ENCODE results near the gene POLR1F.
"Not testable (repeated sequence)": the region's sequence is repeated elsewhere in the genome, so short reads cannot be mapped to it uniquely, and the experiment has no call there.

POLR1F gene, protein sequence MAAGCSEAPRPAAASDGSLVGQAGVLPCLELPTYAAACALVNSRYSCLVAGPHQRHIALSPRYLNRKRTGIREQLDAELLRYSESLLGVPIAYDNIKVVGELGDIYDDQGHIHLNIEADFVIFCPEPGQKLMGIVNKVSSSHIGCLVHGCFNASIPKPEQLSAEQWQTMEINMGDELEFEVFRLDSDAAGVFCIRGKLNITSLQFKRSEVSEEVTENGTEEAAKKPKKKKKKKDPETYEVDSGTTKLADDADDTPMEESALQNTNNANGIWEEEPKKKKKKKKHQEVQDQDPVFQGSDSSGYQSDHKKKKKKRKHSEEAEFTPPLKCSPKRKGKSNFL
- long read RNA-seq, donor 1, transcript TWISTNB-201 (4 exons, 3,942 nt) = major isoform, 12 of 15 reads
- long read RNA-seq, donor 1, partial matches to known transcripts = 0 of 15 reads
- long read RNA-seq, donor 1, other reads (novel, unspliced or antisense) = 0 of 15 reads
- long read RNA-seq, donor 2, transcript TWISTNB-201 (4 exons, 3,942 nt) = major isoform, 10 of 13 reads
- long read RNA-seq, donor 2, partial matches to known transcripts = 0 of 13 reads
- long read RNA-seq, donor 2, other reads (novel, unspliced or antisense) = 0 of 13 reads
- long read RNA-seq, donor 3, transcript TWISTNB-201 (4 exons, 3,942 nt) = major isoform, 6 of 9 reads
- long read RNA-seq, donor 3, partial matches to known transcripts = 0 of 9 reads
- long read RNA-seq, donor 3, other reads (novel, unspliced or antisense) = 0 of 9 reads
- long read RNA-seq, donor 4, transcript TWISTNB-202 (2 exons, 427 nt) = major isoform, 7 of 13 reads
- long read RNA-seq, donor 4, transcript TWISTNB-201 (4 exons, 3,942 nt) = minor isoform, 6 of 13 reads
- long read RNA-seq, donor 4, partial matches to known transcripts = 0 of 13 reads
- long read RNA-seq, donor 4, other reads (novel, unspliced or antisense) = 0 of 13 reads
- long read RNA-seq, donor 5, transcript TWISTNB-201 (4 exons, 3,942 nt) = major isoform, 16 of 17 reads
- long read RNA-seq, donor 5, partial matches to known transcripts = 0 of 17 reads
- long read RNA-seq, donor 5, other reads (novel, unspliced or antisense) = 0 of 17 reads
- long read RNA-seq, donor 6, transcript TWISTNB-202 (2 exons, 427 nt) = minor isoform, 6 of 15 reads
- long read RNA-seq, donor 6, transcript TWISTNB-201 (4 exons, 3,942 nt) = major isoform, 9 of 15 reads
- long read RNA-seq, donor 6, partial matches to known transcripts = 0 of 15 reads
- long read RNA-seq, donor 6, other reads (novel, unspliced or antisense) = 0 of 15 reads
- long read RNA-seq, donor 7, transcript TWISTNB-201 (4 exons, 3,942 nt) = major isoform, 17 of 21 reads
- long read RNA-seq, donor 7, partial matches to known transcripts = 0 of 21 reads
- long read RNA-seq, donor 7, other reads (novel, unspliced or antisense) = 0 of 21 reads
- long read RNA-seq, donor 8, transcript TWISTNB-202 (2 exons, 427 nt) = minor isoform, 7 of 16 reads
- long read RNA-seq, donor 8, transcript TWISTNB-201 (4 exons, 3,942 nt) = major isoform, 9 of 16 reads
- long read RNA-seq, donor 8, partial matches to known transcripts = 0 of 16 reads
- long read RNA-seq, donor 8, other reads (novel, unspliced or antisense) = 0 of 16 reads

- DNase-seq = peak; percentile 95
Observed at GRCh38 chr7:19708397-19709248, at the start of gene POLR1F. Gene POLR1F, minus strand, starts transcription at chr7:19709037. Its CDS starts 21 bp downstream, at chr7:19709016.

- DNase-seq = peak; percentile 4
Observed at GRCh38 chr7:19754521-19755116, 45.8 kb upstream of the POLR1F start.

DNA sequence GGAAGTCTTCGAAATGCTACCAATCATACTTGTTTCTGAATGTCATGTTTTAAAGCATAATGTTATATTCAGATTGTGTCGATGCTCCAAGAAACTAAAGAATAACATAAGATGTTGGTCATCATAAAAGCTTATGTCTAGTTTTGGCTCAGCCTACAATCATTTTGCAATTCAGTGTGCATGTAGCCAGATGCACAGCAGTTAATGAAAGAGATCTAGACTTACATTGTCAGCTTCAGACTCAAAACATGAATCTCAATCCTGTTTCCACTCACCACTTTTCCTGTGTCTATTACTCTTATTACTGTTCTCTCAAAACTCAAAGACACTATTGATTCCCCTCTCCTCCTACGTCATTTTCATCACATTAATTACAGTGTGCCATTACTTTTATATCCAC, 43.2 kb upstream of the POLR1F start:
- no peak for DNase-seq

DNA sequence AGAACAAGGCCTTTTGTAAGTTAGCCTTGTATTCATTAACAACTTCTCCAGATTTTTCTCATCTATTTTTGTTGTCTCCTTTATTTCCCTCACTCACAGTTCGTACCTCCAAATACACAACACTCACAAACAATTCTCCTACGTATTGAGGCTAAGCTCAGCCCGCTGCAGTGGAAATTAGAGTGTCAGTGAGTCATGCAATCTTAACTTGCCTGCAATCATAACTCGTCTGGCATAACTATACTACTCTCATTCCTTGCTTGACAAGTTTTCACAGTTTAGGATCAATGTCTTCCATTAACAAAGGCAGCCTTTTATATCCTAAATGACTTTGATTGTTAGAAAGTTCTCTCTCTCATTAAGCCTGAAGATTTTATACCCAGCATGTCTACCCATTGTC, 40.8 kb upstream of the POLR1F start:
- DNase-seq = no peak

DNA sequence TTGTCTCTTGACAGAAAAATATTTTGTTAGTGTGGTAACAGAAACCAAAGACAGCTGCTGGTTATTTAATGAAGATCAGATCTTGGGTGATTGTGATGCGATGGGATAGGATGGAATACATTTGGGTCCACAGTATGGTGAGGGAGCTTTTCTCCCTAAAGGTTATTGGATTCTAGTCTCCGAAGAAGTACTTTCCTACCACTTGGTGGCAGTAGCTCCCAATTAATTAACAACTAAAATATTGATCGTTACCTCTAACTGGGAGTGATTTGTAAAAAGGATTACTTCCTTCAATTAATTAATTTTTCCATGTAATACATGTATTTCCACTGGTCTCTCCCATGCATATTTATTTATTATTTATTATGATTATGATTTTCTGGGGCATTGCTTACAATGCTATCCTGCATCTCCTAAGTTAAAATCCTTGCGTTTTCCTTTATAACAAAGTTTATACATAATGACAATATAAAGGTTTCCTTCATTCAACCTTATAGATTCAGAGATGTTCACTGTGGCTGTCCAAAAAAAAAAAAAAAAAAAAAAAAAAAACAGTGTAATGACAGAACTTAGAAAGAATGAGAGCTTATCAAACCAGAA, 39.0 kb upstream of the POLR1F start:
- no peak for DNase-seq

- DNase-seq = no peak
Observed at GRCh38 chr7:19744075-19744474, 35.2 kb upstream of the POLR1F start.

DNA sequence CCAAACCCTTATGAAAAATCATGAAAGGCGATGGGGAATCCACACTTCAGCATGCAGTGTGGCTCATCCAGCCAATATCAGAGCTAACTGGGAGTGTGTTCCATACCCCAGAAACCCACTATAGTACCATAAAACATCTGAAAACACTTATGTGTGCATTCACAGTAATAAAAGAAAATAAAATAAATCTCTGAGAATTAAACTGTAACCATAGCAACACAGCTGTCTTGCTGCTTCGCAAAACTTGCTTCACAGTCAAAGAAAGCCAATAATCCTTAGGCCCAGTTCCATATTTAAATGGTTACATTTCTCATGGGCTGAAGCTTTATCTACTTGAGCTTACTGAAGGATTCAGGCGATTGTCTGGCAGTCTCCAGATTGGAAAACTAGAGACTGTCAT, 19.9 kb upstream of the POLR1F start:
- no peak for DNase-seq

DNA sequence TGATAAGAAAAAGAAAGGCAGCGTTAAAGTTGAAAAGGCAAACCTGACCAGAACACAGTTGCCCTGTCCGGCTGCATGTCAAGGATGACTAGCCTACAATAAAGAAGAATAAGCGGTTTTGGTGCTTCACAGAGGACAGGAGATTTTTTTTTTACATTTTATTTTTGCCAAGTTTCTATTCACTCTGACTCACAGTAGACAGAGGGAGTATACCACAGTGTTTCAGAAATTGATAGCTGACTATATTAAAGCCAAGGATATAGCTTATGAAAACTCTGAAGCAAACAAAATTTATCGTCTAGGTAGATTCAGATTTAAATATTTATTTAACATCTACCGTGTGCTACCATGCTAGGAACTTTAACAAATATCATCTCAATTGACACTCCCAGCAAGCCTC, 16.9 kb upstream of the POLR1F start:
- no peak for DNase-seq

GRCh38 chr7:19715499-19715898, 6.7 kb upstream of the POLR1F start:
- DNase-seq = no peak

- DNase-seq = no peak
Observed at GRCh38 chr7:19713676-19714075, 4.8 kb upstream of the POLR1F start.

DNA sequence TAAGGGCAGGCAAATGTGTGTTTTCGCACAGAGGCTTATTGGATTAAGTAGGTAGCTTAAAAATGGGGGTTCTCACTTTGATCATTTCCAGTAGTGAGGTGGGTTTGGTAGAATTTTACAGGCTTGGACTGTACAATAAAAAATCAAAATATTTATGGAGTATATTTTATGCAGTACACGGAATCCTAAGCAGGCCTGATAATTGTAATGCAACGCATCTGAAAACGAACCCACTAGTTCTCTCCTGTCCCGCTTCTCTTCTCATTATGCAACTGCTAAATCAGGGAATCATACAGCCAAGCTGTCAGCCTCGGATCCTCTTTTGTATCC, 377 bp upstream of the POLR1F start:
- no peak for DNase-seq

DNA sequence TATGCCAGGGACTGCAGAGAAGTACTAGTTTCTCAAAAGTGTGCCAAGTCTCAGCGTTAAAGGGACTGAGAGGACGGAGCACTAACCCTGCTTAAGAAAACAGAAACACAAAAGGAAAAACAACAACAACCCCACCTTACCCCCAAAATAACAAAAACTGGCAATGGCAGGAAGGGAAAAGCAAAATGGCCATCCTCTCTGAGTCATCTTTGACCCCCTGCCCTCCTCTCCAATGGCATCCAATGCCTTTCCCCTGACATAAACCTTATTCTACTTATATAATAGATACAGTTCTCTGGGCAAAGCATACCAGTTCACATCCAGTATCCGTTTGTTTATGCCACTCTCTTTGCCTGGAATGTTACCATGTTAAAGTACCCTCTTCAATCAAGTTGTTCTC, 1.6 kb downstream of the POLR1F start:
- DNase-seq = no peak

GRCh38 chr7:19705663-19706062, 3.2 kb downstream of the POLR1F start:
- DNase-seq = no peak

DNA sequence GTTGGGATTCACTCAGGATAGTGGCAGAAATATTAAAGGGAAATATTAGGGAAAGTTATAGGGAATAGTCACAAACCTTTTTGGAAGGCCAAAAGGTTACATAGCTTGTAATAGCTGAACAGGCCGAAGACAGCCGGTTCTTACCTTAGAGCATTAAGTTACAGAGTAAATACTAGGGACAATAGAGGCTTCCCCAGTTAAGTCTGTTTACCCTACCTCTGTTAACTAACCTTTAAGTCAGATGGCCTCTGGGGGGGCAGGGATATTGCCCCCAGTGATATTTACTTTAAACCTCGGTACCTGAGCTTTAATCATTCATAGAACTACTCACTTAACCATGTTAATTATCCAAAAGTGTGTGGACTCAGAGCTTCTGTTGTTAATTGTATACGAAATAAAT, 7.4 kb downstream of the POLR1F start:
- DNase-seq = no peak

GRCh38 chr7:19700936-19701335, 7.9 kb downstream of the POLR1F start:
- DNase-seq = no peak

DNA sequence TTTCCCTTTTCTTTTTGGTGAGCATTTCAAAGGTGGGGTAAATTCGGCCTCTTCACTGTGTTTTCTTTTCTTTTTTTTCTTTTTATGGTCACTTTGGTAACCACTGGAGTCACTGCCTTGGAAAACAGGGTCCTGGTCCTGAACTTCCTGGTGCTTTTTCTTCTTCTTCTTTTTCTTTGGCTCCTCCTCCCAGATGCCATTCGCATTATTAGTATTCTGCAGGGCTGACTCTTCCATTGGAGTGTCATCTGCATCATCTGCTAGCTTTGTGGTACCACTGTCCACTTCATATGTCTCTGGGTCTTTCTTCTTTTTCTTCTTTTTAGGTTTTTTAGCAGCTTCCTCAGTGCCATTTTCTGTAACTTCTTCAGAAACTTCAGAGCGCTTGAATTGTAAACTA, 10.5 kb downstream of the POLR1F start:
- DNase-seq = no peak

- no peak for DNase-seq
Observed at GRCh38 chr7:19696926-19697325, 11.9 kb downstream of the POLR1F start.

DNA sequence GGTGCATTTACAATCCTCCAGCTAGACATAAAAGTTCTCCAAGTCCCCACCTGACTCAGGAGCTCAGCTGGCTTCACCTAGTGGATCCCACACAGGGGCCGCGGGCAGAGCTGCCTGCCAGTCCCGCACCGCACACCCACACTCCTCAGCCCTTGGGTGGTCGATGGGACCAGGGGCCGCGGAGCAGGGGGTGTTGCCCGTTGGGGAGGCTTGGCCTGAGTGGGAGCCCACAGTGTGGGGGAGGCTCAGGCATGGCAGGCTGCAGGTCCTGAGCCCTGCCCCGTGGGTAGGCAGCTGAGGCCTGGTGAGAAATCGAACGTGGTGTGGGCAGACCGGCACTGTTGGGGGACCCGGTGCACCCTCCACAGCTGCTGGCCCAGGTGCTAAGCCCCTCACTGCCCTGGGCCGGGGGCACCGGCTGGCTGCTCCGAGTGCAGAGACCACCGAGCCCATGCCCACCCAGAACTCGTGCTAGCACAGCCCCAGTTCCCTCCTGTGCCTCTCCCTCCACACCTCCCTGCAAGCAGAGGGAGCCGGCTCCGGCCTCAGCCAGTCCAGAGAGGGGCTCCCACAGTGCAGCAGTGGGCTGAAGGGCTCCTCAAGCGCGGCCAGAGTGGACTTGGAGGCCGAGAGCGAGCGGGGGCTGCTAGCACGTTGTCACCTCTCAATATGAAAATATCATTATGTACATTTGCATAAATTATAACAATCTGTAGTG, 16.6 kb downstream of the POLR1F start:
- DNase-seq = no peak

GRCh38 chr7:19690736-19691135, 18.1 kb downstream of the POLR1F start:
- DNase-seq = no peak

- DNase-seq = not testable (repeated sequence)
Observed at GRCh38 chr7:19689130-19689529, 19.7 kb downstream of the POLR1F start.
